ENCODE results near the gene DCUN1D2. TPM values are rescaled to one million over a fixed set of nuclear protein-coding genes. Genes with fewer than 3 reads are reported as not detected.

DCUN1D2 gene
- total RNA-seq, 2 experiments from 2014 or later: 9.2 to 16.5 TPM

- no peaks in the 10 kb centered on the region for H3K36me3 ChIP-seq (ENCODE audit: insufficient read depth, low read length)
- peaks cover 25% of the 10 kb centered on the region for H3K4me1 ChIP-seq (ENCODE audit: insufficient read depth, low read length, poor library complexity, severe bottlenecking)
- intact Hi-C loops (cut with micrococcal nuclease; ENCODE audit: unreplicated experiment): no loop called here
- H4K20me1 ChIP-seq (ENCODE audit: insufficient read depth, low read length): no peaks in the 10 kb centered on the region
- BruUV-seq (replicated peaks): no TSS peak
- H3K27ac ChIP-seq (ENCODE audit: low read depth, low read length, poor library complexity, severe bottlenecking): no peak overlapping the region
- no peak overlapping the region for H3K4me2 ChIP-seq (ENCODE audit: low read length)
- ChIA-PET CTCF (ENCODE audit: unreplicated experiment) (no interaction called here), POLR2A (no interaction called here)
- H3K4me3 ChIP-seq (ENCODE audit: low read depth, low read length, poor library complexity, severe bottlenecking): no peak overlapping the region
- H3K9me3 ChIP-seq (ENCODE audit: low read length): no peaks in the 10 kb centered on the region
- no peak for DNase-seq (ENCODE audit: low spot score)
- no peaks in the 10 kb centered on the region for H3K9me2 ChIP-seq (ENCODE audit: insufficient read depth, low read length)
- H3K79me2 ChIP-seq (ENCODE audit: insufficient read depth, low read depth, low read length): no peaks in the 10 kb centered on the region
- no peak overlapping the region for H2AFZ ChIP-seq (ENCODE audit: low read length)
- TF ChIP-seq EZH2phosphoT487 (IDR thresholded peaks at IDR 0.05; ENCODE audit: borderline replicate concordance, low read depth, low read length): no peak
Measured at GRCh38 chr13:113428469-113428865, 62.0 kb downstream of the DCUN1D2 start.

GRCh38 chr13:113427562-113428468, 62.7 kb downstream of the DCUN1D2 start:
- intact Hi-C loops (cut with micrococcal nuclease; ENCODE audit: unreplicated experiment): no loop called here
- H3K9me2 ChIP-seq (ENCODE audit: insufficient read depth, low read length): no peaks in the 10 kb centered on the region
- DNase-seq (ENCODE audit: low spot score): no peak
- ChIA-PET CTCF (ENCODE audit: unreplicated experiment) (no interaction called here), POLR2A (no interaction called here)
- H3K36me3 ChIP-seq (ENCODE audit: insufficient read depth, low read length): no peaks in the 10 kb centered on the region
- no TSS peak for BruUV-seq (replicated peaks)
- no peaks in the 10 kb centered on the region for H4K20me1 ChIP-seq (ENCODE audit: insufficient read depth, low read length)
- no peak overlapping the region for H3K4me3 ChIP-seq (ENCODE audit: low read depth, low read length, poor library complexity, severe bottlenecking)
- peaks cover 18% of the 10 kb centered on the region for H3K4me1 ChIP-seq (ENCODE audit: insufficient read depth, low read length, poor library complexity, severe bottlenecking)
- H2AFZ ChIP-seq (ENCODE audit: low read length): no peak overlapping the region
- TF ChIP-seq CTCF (conservative IDR thresholded peaks at IDR 0.05; ENCODE audit: low read length): no peak
- H3K27ac ChIP-seq (ENCODE audit: low read depth, low read length, poor library complexity, severe bottlenecking): no peak overlapping the region
- no peaks in the 10 kb centered on the region for H3K9me3 ChIP-seq (ENCODE audit: low read length)
- no peak overlapping the region for H3K4me2 ChIP-seq (ENCODE audit: low read length)
- H3K79me2 ChIP-seq (ENCODE audit: insufficient read depth, low read depth, low read length): no peaks in the 10 kb centered on the region

- ChIA-PET POLR2A (interaction anchor here (0.6 kb wide), 1 partner anchor 161 kb away, joined by 5 read pairs; no protein-coding TSS in a partner anchor), CTCF (ENCODE audit: unreplicated experiment) (no interaction called here)
- no peak overlapping the region for H2AFZ ChIP-seq (ENCODE audit: low read length)
Measured at GRCh38 chr13:113426591-113426986, 63.9 kb downstream of the DCUN1D2 start.

More at GRCh38 chr13:113426591-113426986, 63.9 kb downstream of the DCUN1D2 start:
- no peaks in the 10 kb centered on the region for H3K9me3 ChIP-seq (ENCODE audit: low read length)
- no peak for DNase-seq (ENCODE audit: low spot score)
- H4K20me1 ChIP-seq (ENCODE audit: insufficient read depth, low read length): no peaks in the 10 kb centered on the region
- no peaks in the 10 kb centered on the region for H3K79me2 ChIP-seq (ENCODE audit: insufficient read depth, low read depth, low read length)
- H3K4me1 ChIP-seq (ENCODE audit: insufficient read depth, low read length, poor library complexity, severe bottlenecking): peaks cover 6% of the 10 kb centered on the region
- intact Hi-C loops (cut with micrococcal nuclease; ENCODE audit: unreplicated experiment): no loop called here
- H3K36me3 ChIP-seq (ENCODE audit: insufficient read depth, low read length): no peaks in the 10 kb centered on the region
- H3K4me3 ChIP-seq (ENCODE audit: low read depth, low read length, poor library complexity, severe bottlenecking): no peak overlapping the region
- BruUV-seq (replicated peaks): no TSS peak
- H3K4me2 ChIP-seq (ENCODE audit: low read length): no peak overlapping the region
- no peaks in the 10 kb centered on the region for H3K9me2 ChIP-seq (ENCODE audit: insufficient read depth, low read length)
- no peak for TF ChIP-seq EZH2phosphoT487 (IDR thresholded peaks at IDR 0.05; ENCODE audit: borderline replicate concordance, low read depth, low read length)
- H3K27ac ChIP-seq (ENCODE audit: low read depth, low read length, poor library complexity, severe bottlenecking): no peak overlapping the region
